Neural cell (in vitro differentiated cells): ENCODE results near the gene AIPL1. TPM values are rescaled to one million over a fixed set of nuclear protein-coding genes. Genes with fewer than 3 reads are reported as not detected.

Experiments
- H2AFZ ChIP-seq: fragments of 200-600, 300-800 bp; sonication (generic), shearing (Covaris generic); 2 replicates; pipeline ENCODE4 v1.6.0; 2014; ENCODE audit warnings: low read depth, mild to moderate bottlenecking, antibody characterized with exemption, low read length, moderate library complexity
- H3F3A ChIP-seq: fragments of 200-600 bp; shearing (Covaris generic); 2 replicates; pipeline ENCODE4 v1.6.1; 2016; ENCODE audit warnings: mild to moderate bottlenecking, moderate library complexity, mixed read lengths, antibody characterized with exemption, low read length; ENCODE audit not compliant: insufficient read depth, poor library complexity, severe bottlenecking
- H3K27ac ChIP-seq: fragments of 200-600, 300-800 bp; sonication (generic), shearing (Covaris generic); 2 replicates; pipeline ENCODE4 v1.5.1; 2014; ENCODE audit warnings: mild to moderate bottlenecking, low read length, moderate library complexity
- H3K27me3 ChIP-seq: fragments of 300-800, 200-600 bp; sonication (generic), shearing (Covaris generic); 2 replicates; pipeline ENCODE4 v1.6.0; 2014; ENCODE audit warnings: mild to moderate bottlenecking, low read depth, low read length, moderate library complexity; ENCODE audit not compliant: insufficient read depth
- H3K36me3 ChIP-seq: fragments of 300-800, 200-600 bp; sonication (generic), shearing (Covaris generic); 2 replicates; pipeline ENCODE4 v1.5.1; 2014; ENCODE audit warnings: mild to moderate bottlenecking, antibody characterized with exemption, low read length, moderate library complexity; ENCODE audit not compliant: insufficient read depth
- H3K4me2 ChIP-seq: fragments of 300-800, 200-600 bp; sonication (generic), shearing (Covaris generic); 2 replicates; pipeline ENCODE4 v1.6.0; 2014; ENCODE audit warnings: mild to moderate bottlenecking, low read length
- H3K4me3 ChIP-seq: fragments of 300-800, 200-600 bp; sonication (generic), shearing (Covaris generic); 2 replicates; pipeline ENCODE4 v1.5.1; 2014; ENCODE audit warnings: mild to moderate bottlenecking, low read length, moderate library complexity
- H3K79me2 ChIP-seq: fragments of 200-600 bp; shearing (Covaris generic); replicated peaks from 2 replicates; pipeline ENCODE4 v1.6.0; 2014; ENCODE audit warnings: mild to moderate bottlenecking, low read length, moderate library complexity; ENCODE audit not compliant: insufficient read depth
- H3K9ac ChIP-seq: fragments of 300-800, 200-600 bp; sonication (generic), shearing (Covaris generic); 2 replicates; pipeline ENCODE4 v1.6.1; 2016; ENCODE audit warnings: mild to moderate bottlenecking, low read length, mixed read lengths
- H3K9me2 ChIP-seq: fragments of 200-600 bp; shearing (Covaris generic); 2 replicates; pipeline ENCODE4 v1.6.1; 2016; ENCODE audit warnings: mild to moderate bottlenecking, low read length, mixed read lengths; ENCODE audit not compliant: insufficient read depth
- H3K9me3 ChIP-seq: fragments of 200-600, 300-800 bp; sonication (generic), shearing (Covaris generic); 2 replicates; pipeline ENCODE4 v1.6.1; 2016; ENCODE audit warnings: mild to moderate bottlenecking, mixed run types, low read length, moderate library complexity, mixed read lengths
- H4K20me1 ChIP-seq: fragments of 200-600 bp; shearing (Covaris generic); 2 replicates; pipeline ENCODE4 v1.6.1; 2016; ENCODE audit warnings: mild to moderate bottlenecking, mixed run types; ENCODE audit not compliant: insufficient read depth
- CTCF ChIP-seq: fragments of 450-650 bp; IDR thresholded peaks from 2 replicates; pipeline ENCODE4 v1.5.1; 2014; ENCODE audit warnings: antibody characterized with exemption, mild to moderate bottlenecking, moderate library complexity; ENCODE audit not compliant: poor library complexity, severe bottlenecking
- EP300 ChIP-seq: fragments of 450-650 bp; conservative IDR thresholded peaks from 2 replicates; pipeline ENCODE4 v1.6.1; 2014; ENCODE audit warnings: antibody characterized with exemption, mild to moderate bottlenecking, moderate library complexity; ENCODE audit not compliant: poor library complexity, severe bottlenecking
- EZH2 ChIP-seq: fragments of 200-600, 300-800 bp; shearing (Covaris generic), sonication (generic); IDR thresholded peaks from 2 replicates; pipeline ENCODE4 v1.6.1; 2014; ENCODE audit warnings: antibody characterized with exemption, low read length, borderline replicate concordance, mild to moderate bottlenecking; ENCODE audit not compliant: insufficient read depth, poor library complexity, severe bottlenecking
- MXI1 ChIP-seq: fragments of 450-650 bp; conservative IDR thresholded peaks from 2 replicates; pipeline ENCODE4 v1.6.1; 2014; ENCODE audit warnings: antibody characterized with exemption, mild to moderate bottlenecking; ENCODE audit not compliant: poor library complexity, severe bottlenecking
- POLR2AphosphoS5 ChIP-seq: IDR thresholded peaks from 2 replicates; pipeline ENCODE4 v1.6.1; 2012
- RAD21 ChIP-seq: fragments of 450-650 bp; conservative IDR thresholded peaks from 2 replicates; pipeline ENCODE4 v1.6.1; 2014; ENCODE audit warnings: antibody characterized with exemption, mild to moderate bottlenecking, moderate library complexity
- REST ChIP-seq: IDR thresholded peaks from 2 replicates; pipeline ENCODE4 v1.6.1; 2012; ENCODE audit warnings: borderline replicate concordance
- SMC3 ChIP-seq: fragments of 450-650 bp; conservative IDR thresholded peaks from 2 replicates; pipeline ENCODE4 v1.6.1; 2014; ENCODE audit warnings: antibody characterized with exemption, mild to moderate bottlenecking, moderate library complexity; ENCODE audit not compliant: poor library complexity
- TAF1 ChIP-seq: IDR thresholded peaks from 2 replicates; pipeline ENCODE4 v1.6.1; 2012; ENCODE audit warnings: low read depth
- polyA plus RNA-seq: library from polyadenylated mRNA; depleted of rRNA; stranded (reverse); fragments of >200 nt; gene quantifications from 2 replicates; pipeline ENCODE4 v1.2.3, GENCODE V29; 2014

The AIPL1 gene
- polyA plus RNA-seq, 1 donor from 2014 or later: not detected

- Histone ChIP-seq H3K9me2 (no peaks in the 10 kb centered on the region), H3K27me3 (no peaks in the 10 kb centered on the region), H3K4me3 (no peak overlapping the region), H3K27ac (no peak overlapping the region), H3K36me3 (no peaks in the 10 kb centered on the region), H3F3A (no peaks in the 10 kb centered on the region), H3K9me3 (no peaks in the 10 kb centered on the region), H3K79me2 (no peaks in the 10 kb centered on the region), H4K20me1 (no peaks in the 10 kb centered on the region), H2AFZ (no peak overlapping the region), H3K4me2 (no peak overlapping the region), H3K9ac (no peak overlapping the region)
- no peak for TF ChIP-seq REST
- no peak for TF ChIP-seq CTCF
- TF ChIP-seq RAD21: no peak
- no peak for TF ChIP-seq POLR2AphosphoS5
- no peak for TF ChIP-seq MXI1
- TF ChIP-seq TAF1: no peak
- no peak for TF ChIP-seq SMC3
- no peak for TF ChIP-seq EZH2
- TF ChIP-seq EP300: no peak
Measured at GRCh38 chr17:6388416-6388815, 46.5 kb downstream of the AIPL1 start.

- H3K36me3 ChIP-seq: no peaks in the 10 kb centered on the region
- H3F3A ChIP-seq: no peaks in the 10 kb centered on the region
- H3K9me3 ChIP-seq: no peaks in the 10 kb centered on the region
- H3K27me3 ChIP-seq: no peaks in the 10 kb centered on the region
- no peak overlapping the region for H3K4me2 ChIP-seq
- H3K9ac ChIP-seq: no peak overlapping the region
- H3K4me3 ChIP-seq: no peak overlapping the region
- no peak overlapping the region for H3K27ac ChIP-seq
- H4K20me1 ChIP-seq: no peaks in the 10 kb centered on the region
- H3K79me2 ChIP-seq: no peaks in the 10 kb centered on the region
- no peaks in the 10 kb centered on the region for H3K9me2 ChIP-seq
- H2AFZ ChIP-seq: no peak overlapping the region
- TF ChIP-seq TAF1 (no peak), RAD21 (no peak), EZH2 (no peak), CTCF (no peak), SMC3 (no peak), REST (no peak), POLR2AphosphoS5 (no peak), MXI1 (no peak), EP300 (no peak)
Measured at GRCh38 chr17:6387858-6388257, 47.1 kb downstream of the AIPL1 start.
